Activated B cell treated with CpG ODN at 0.5 μM for 24 hours (primary cell): ENCODE results near the gene BOD1. TPM values are rescaled to one million over a fixed set of nuclear protein-coding genes. Genes with fewer than 3 reads are reported as not detected.

Source experiments
- ATAC-seq: fragments of 200-7000 bp; cut with Tn5 transposase; one replicate; pipeline ENCODE4 v1.10.0; 2021; ENCODE audit warnings: low read depth, mild to moderate bottlenecking, moderate library complexity
- CTCF ChIA-PET: fragments of 350-600 bp; sonication (Branson Sonifier 250); formaldehyde crosslinking; loops from one replicate; lab custom pipeline; 2021; ENCODE audit warnings: antibody characterized with exemption; lab: Charles Lee
- POLR2A ChIA-PET: fragments of 350-600 bp; sonication (Branson Sonifier 250); formaldehyde crosslinking; loops from one replicate; lab custom pipeline; 2021; ENCODE audit warnings: antibody characterized with exemption; lab: Charles Lee
- DNase-seq: peaks from one replicate; pipeline ENCODE4 v3.0.0; 2022
- H3K27ac Mint-ChIP-seq: one replicate; pipeline ENCODE4 v1.8.0; 2020; ENCODE audit warnings: mixed read lengths
- H3K27me3 Mint-ChIP-seq: one replicate; pipeline ENCODE4 v1.8.0; 2021; ENCODE audit warnings: mixed read lengths
- H3K36me3 Mint-ChIP-seq: one replicate; pipeline ENCODE4 v1.8.0; 2021; ENCODE audit warnings: low read depth, mixed read lengths
- H3K4me1 Mint-ChIP-seq: one replicate; pipeline ENCODE4 v1.8.0; 2021; ENCODE audit warnings: mixed read lengths
- H3K4me3 Mint-ChIP-seq: one replicate; pipeline ENCODE4 v1.8.0; 2020; ENCODE audit warnings: mild to moderate bottlenecking, mixed read lengths
- H3K9me3 Mint-ChIP-seq: one replicate; pipeline ENCODE4 v1.8.0; 2020; ENCODE audit warnings: mixed read lengths
- intact Hi-C: fragments of 100-400 bp; cut with micrococcal nuclease; formaldehyde crosslinking; loops from one replicate; pipeline ENCODE4 v1.15.1; 2024
- total RNA-seq: library from RNA; stranded (reverse); gene quantifications from 2 replicates; pipeline ENCODE4 v1.2.3, GENCODE V29; 2022
- TF ChIP-seq, protein P1 (sequence below): fragments of 200-600 bp; IDR thresholded peaks from one replicate; pipeline ENCODE4 v1.8.0; 2022; ENCODE audit warnings: antibody characterized with exemption, mild to moderate bottlenecking

BOD1 gene
- total RNA-seq, 1 donor from 2014 or later = 32.4 TPM

DNA sequence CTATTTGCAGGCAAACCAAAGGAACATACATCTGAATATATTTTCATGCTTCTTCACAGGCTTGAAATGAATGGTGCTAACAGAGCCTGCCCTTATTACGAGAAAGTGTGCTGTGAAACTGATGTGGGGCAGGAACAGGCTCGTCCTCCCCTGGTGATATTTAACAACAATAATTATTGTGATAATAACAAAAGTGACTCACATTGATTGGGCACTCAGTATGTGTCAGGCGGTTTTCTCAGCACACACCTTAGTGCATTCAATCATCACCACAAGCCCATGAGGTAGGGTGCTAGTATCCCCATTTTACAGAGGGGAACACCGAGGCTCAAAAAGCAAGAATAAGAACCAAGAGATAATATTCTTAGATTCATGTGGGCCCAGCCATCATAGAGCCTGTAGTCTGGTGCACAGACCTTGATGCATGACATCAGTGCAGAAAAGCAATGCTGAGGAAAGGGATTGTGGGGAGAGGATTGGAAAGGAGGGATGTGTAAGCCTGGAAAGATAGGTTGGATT is 18.1 kb upstream of the BOD1 start:
- Mint-ChIP-seq H3K27me3 (no peaks in the 10 kb centered on the region), H3K4me1 (peaks cover 3% of the 10 kb centered on the region), H3K4me3 (no peak overlapping the region), H3K27ac (no peak overlapping the region), H3K9me3 (no peaks in the 10 kb centered on the region), H3K36me3 (no peaks in the 10 kb centered on the region)
- POLR2A ChIA-PET = no interaction called here
- DNase-seq (no peak), ATAC-seq (no peak)
- TF ChIP-seq, protein P1, sequence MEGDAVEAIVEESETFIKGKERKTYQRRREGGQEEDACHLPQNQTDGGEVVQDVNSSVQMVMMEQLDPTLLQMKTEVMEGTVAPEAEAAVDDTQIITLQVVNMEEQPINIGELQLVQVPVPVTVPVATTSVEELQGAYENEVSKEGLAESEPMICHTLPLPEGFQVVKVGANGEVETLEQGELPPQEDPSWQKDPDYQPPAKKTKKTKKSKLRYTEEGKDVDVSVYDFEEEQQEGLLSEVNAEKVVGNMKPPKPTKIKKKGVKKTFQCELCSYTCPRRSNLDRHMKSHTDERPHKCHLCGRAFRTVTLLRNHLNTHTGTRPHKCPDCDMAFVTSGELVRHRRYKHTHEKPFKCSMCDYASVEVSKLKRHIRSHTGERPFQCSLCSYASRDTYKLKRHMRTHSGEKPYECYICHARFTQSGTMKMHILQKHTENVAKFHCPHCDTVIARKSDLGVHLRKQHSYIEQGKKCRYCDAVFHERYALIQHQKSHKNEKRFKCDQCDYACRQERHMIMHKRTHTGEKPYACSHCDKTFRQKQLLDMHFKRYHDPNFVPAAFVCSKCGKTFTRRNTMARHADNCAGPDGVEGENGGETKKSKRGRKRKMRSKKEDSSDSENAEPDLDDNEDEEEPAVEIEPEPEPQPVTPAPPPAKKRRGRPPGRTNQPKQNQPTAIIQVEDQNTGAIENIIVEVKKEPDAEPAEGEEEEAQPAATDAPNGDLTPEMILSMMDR = no peak
- CTCF ChIA-PET = interaction anchor here (1.2 kb wide), 1 partner anchor 344 kb away, joined by 3 read pairs; no protein-coding TSS in a partner anchor
- intact Hi-C loops = no loop called here

DNA sequence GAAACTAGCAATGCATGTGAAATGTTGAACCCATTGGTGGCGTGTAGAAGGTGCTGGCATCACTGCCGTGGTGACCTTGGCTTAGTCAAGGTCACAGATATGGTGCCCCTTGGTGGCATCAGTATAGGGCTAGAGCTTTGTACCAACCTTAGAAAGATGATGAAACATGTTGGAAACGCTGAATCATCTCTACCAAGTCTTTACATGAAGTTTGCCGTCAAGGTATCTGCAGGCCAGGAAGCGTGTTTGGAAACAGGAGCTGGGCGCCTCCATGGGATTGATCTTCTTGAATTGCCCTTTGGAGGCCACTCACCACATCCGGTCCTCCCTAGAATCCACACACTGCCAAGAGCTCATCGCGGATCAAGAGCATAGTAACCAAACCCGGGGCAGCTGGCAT is 16.9 kb upstream of the BOD1 start:
- H3K9me3 Mint-ChIP-seq = no peaks in the 10 kb centered on the region
- H3K27ac Mint-ChIP-seq = no peak overlapping the region

DNA sequence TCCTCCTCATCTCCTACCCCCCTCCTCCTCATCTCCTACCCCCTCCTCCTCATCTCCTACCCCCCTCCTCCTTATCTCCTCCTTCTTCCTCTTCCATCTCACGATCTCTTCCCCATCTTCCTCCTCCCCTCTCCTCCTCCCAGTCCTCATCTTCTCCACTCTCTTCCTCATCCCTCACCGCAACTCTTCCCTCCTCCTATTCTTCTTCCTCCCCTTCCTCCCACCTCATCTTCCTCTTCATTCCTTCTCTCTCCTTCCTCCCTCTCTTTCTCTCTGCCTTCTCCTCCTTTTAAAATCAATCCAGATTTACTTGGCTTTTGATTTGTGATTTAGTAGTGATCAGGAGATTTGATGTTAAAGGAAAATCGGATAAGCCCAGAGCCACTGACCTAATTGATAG is 15.0 kb upstream of the BOD1 start:
- no peak overlapping the region for H3K27ac Mint-ChIP-seq
- TF ChIP-seq, protein P1 = no peak
- CTCF ChIA-PET = no interaction called here

More for the DNA sequence above, 16.9 kb upstream of the BOD1 start:
- intact Hi-C loops = no loop called here
- no peak overlapping the region for H3K4me3 Mint-ChIP-seq
- no peaks in the 10 kb centered on the region for H3K36me3 Mint-ChIP-seq
- no peak for DNase-seq
- CTCF ChIA-PET = interaction anchor here (1.2 kb wide), 1 partner anchor 345 kb away, joined by 3 read pairs; no protein-coding TSS in a partner anchor
- H3K27me3 Mint-ChIP-seq = peaks cover 3% of the 10 kb centered on the region
- POLR2A ChIA-PET = no interaction called here
- TF ChIP-seq, protein P1 = no peak
- ATAC-seq = no peak
- peaks cover 3% of the 10 kb centered on the region for H3K4me1 Mint-ChIP-seq

DNA sequence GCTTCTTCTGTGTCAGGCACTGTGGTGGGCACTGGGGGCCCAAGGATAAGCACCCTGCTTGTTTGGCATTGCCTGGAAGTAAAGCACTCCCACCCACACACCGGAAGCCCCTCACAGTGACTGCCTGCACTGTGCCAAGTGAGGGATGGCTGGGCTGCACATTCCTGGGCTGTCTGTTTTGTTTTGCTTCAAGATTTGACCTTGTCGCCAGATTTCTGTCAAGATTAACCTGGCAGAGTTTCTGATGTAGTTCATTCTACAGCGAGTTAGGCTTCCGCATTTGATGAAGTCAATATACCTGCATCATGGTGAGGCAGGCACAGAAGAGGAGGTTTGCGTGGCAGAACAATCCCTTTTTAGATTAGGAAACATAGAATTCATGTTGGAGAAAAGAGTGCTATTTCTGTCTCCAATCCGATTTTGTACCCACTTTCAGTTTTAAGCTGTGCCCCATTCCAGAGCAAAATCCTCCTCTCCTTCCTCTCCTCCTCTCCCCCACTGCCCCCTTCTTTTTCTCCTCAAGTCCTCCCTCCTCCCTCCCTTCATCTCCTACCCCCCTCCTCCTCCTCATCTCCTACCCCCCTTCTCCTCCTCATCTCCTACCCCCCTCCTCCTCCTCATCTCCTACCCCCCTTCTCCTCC is 14.4 kb upstream of the BOD1 start:
- Mint-ChIP-seq H3K4me1 (peaks cover 9% of the 10 kb centered on the region), H3K9me3 (no peaks in the 10 kb centered on the region), H3K27ac (no peak overlapping the region), H3K27me3 (peaks cover 3% of the 10 kb centered on the region), H3K4me3 (no peak overlapping the region), H3K36me3 (no peaks in the 10 kb centered on the region)
- TF ChIP-seq, protein P1 = no peak
- ChIA-PET CTCF (interaction anchor here (1.1 to 1.6 kb wide), 2 partner anchors 294 to 342 kb away, joined by 3 to 5 read pairs; no protein-coding TSS in a partner anchor), POLR2A (no interaction called here)
- no peak for DNase-seq
- ATAC-seq = no peak
- intact Hi-C loops = no loop called here

More for the DNA sequence above, 15.0 kb upstream of the BOD1 start:
- intact Hi-C loops = no loop called here
- H3K4me3 Mint-ChIP-seq = no peak overlapping the region
- peaks cover 3% of the 10 kb centered on the region for H3K4me1 Mint-ChIP-seq
- peaks cover 3% of the 10 kb centered on the region for H3K27me3 Mint-ChIP-seq
- no peaks in the 10 kb centered on the region for H3K36me3 Mint-ChIP-seq
- POLR2A ChIA-PET = no interaction called here
- ATAC-seq (no peak), DNase-seq (no peak)
- H3K9me3 Mint-ChIP-seq = no peaks in the 10 kb centered on the region

DNA sequence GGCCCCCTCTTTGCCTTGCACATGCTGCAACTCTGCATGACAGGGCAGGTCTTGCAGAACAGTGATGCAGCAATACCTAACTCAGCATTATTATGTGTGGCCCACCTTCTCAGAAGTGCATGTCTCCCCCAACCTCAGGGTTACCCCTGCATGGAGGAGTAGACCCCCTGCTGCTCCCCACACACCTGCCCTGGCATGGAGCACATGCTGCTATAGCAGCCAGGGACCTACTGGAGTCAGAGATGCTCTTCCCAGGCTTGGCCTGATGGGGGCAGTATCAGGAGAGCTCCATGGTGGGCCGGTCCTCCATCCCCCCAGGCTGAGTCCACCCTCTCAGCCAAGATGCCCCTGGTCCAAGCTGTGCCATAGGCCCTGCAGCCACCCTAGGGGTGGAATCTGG is 13.2 kb upstream of the BOD1 start:
- intact Hi-C loops = no loop called here
- ChIA-PET CTCF (interaction anchor here (1.2 to 1.6 kb wide), 2 partner anchors 10 to 296 kb away, joined by 3 to 5 read pairs; no protein-coding TSS in a partner anchor), POLR2A (no interaction called here)
- H3K27me3 Mint-ChIP-seq = peaks cover 3% of the 10 kb centered on the region
- ATAC-seq = no peak
- DNase-seq = no peak
- peaks cover 17% of the 10 kb centered on the region for H3K4me1 Mint-ChIP-seq
- H3K9me3 Mint-ChIP-seq = no peaks in the 10 kb centered on the region
- H3K27ac Mint-ChIP-seq = no peak overlapping the region
- H3K4me3 Mint-ChIP-seq = no peak overlapping the region
- TF ChIP-seq, protein P1 = no peak
- no peaks in the 10 kb centered on the region for H3K36me3 Mint-ChIP-seq
